ENCODE data around the gene LRCH1.

The LRCH1 gene

DNA sequence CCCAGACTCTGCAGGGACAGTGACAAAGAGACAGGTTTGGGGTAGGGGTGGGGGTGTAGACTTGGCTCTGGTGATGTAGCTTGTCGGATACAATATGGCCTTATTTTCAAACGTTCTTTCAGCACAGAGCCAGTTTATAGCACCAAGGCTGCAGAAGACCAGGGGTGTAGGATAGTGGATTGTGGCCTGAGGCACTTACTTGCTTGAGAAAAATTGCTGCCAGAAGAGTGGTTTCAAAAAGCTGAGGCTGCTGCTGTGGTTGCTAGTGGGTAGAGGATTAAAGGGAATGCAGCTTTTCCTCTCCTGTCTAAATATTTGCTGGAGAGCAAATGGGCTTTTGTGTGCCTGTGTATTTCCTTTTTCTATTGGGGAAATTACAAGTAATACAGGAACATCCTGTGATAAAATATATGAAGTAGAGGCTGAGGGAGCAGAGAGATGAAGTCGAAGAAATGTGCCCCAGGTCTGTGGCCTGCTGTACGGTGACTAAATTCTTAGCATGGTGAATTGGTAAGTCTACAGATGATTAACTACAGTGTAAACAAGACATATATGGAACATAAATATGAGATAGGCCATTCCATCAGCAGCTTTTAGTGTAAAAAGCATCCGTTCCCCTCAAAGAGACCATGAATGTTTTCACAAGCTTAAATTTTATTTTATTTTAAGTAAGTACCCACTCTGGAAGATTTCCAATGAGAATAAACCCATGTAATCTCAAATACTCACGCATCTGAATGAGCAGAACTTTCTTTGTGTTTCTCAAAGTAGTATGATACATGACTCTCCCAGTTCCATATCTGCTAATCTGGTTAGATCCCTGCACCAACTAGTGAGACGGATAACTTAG, 112.9 kb downstream of the LRCH1 start:
- Mint-ChIP-seq H3K4me1 (peaks cover 51% of the 10 kb centered on the region), H3K4me3 (peak overlapping the region; percentile 51), H3K27ac (ENCODE audit: low read depth) (peak overlapping the region; percentile 84), H3K27me3 (no peaks in the 10 kb centered on the region), H3K36me3 (ENCODE audit: insufficient read depth) (peaks cover 4% of the 10 kb centered on the region), H3K9me3 (no peaks in the 10 kb centered on the region)
- DNase-seq (ENCODE audit: low spot score in 2 of 2) (no peak), ATAC-seq (replicated peaks; ENCODE audit: extremely low read depth, poor library complexity, severe bottlenecking) (no peak)

DNA sequence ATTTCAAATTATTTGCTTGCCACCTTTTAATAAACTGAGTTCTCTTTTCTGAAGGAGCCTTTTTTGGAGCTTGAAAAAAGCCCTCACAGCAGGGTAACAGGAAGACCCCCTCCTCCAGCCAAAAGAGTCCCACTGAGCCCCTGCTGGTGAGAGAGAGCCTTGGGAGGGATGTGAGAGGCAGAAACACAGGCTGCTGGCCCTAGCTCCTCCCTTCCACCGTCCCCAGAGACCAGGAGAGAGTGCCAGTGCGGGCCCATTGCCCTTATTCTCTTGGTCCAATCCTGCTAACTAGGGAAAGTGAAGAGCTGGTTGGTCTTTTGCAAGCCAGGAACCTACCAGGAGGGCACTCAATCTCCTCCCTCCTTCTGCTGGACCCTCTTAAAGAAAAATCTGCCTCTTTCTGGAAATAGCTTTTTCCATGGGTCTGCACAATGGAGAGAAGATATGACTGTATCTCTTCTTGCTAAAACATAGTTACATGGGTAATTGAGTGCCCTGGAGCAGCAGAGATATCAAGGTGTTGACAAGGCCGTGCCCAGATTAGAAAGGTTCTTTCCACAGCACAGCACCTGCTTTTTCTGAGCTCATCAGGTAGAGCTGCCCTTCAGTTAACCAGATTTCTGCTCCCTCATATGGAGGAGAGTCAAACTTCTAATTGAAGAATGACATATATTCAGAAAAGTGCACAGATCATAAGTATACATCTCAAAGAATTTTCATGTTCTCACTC, 113.9 kb downstream of the LRCH1 start:
- peak overlapping the region; percentile 84 for H3K27ac Mint-ChIP-seq (ENCODE audit: low read depth)
- peaks cover 4% of the 10 kb centered on the region for H3K36me3 Mint-ChIP-seq (ENCODE audit: insufficient read depth)
- DNase-seq (ENCODE audit: low spot score in 2 of 2), result no peak
- H3K27me3 Mint-ChIP-seq, result no peaks in the 10 kb centered on the region
- no peak for ATAC-seq (replicated peaks; ENCODE audit: extremely low read depth, poor library complexity, severe bottlenecking)
- peak overlapping the region; percentile 71 for H3K4me3 Mint-ChIP-seq
- no peaks in the 10 kb centered on the region for H3K9me3 Mint-ChIP-seq
- H3K4me1 Mint-ChIP-seq, result peaks cover 55% of the 10 kb centered on the region

DNA sequence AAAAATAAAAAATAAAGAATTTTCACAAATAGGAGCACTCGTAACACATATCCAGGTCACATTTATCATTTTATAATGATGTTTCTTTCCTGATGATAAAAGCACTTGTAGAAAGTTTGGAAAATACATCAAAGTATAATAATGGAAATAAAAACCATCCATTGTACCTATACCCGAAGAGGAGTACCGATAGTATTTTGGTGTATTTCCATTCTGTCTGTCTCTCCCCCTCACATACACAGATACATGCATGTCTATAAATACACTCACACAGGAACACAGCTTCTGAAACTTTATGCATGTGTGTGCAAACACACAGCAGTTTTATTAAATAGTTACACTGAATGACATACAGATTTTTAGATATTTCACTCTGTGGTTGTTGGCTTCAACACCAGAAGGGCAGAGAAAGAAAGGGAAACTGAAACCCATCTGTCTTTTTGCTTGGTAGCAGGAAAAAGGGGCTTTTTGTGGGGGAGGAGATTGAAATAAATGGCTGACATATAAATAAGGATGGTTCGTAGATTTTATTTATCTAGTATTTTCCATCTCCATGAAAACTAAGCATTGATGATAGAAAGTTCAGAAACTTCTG, 114.8 kb downstream of the LRCH1 start:
- ATAC-seq (replicated peaks; ENCODE audit: extremely low read depth, poor library complexity, severe bottlenecking) (peak; percentile 85), DNase-seq (ENCODE audit: low spot score in 2 of 2) (no peak)
- no peaks in the 10 kb centered on the region for H3K27me3 Mint-ChIP-seq
- H3K9me3 Mint-ChIP-seq, result no peaks in the 10 kb centered on the region
- peak overlapping the region; percentile 84 for H3K27ac Mint-ChIP-seq (ENCODE audit: low read depth)
- peak overlapping the region; percentile 71 for H3K4me3 Mint-ChIP-seq
- peaks cover 55% of the 10 kb centered on the region for H3K4me1 Mint-ChIP-seq
- H3K36me3 Mint-ChIP-seq (ENCODE audit: insufficient read depth), result peaks cover 4% of the 10 kb centered on the region

DNA sequence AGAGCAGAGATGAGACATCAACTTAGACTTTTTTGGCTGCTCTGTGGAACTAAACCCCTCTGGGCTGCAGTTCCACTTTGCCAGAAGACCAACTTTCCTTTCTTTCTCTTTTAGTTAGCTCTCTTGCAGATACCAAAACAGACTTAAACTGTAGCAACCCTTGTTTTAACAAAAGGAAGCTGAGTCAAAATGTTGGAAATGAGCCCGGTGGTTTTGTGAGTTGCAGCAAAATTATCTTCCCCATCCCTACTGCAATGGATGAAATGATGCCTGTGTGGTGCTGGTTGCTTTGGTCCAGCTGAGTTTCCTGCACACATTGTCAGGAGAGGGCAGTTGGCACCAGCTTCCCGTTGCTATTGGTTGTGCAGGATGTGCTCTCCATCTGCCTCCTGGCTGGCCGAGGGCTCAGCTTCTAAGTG, 115.3 kb downstream of the LRCH1 start:
- H3K27me3 Mint-ChIP-seq, result no peaks in the 10 kb centered on the region
- H3K36me3 Mint-ChIP-seq (ENCODE audit: insufficient read depth), result peaks cover 3% of the 10 kb centered on the region
- H3K4me1 Mint-ChIP-seq, result peaks cover 51% of the 10 kb centered on the region
- DNase-seq (ENCODE audit: low spot score in 2 of 2) (no peak), ATAC-seq (replicated peaks; ENCODE audit: extremely low read depth, poor library complexity, severe bottlenecking) (peak; percentile 41)
- H3K9me3 Mint-ChIP-seq, result no peaks in the 10 kb centered on the region
- H3K4me3 Mint-ChIP-seq, result peak overlapping the region; percentile 71
- peak overlapping the region; percentile 84 for H3K27ac Mint-ChIP-seq (ENCODE audit: low read depth)

DNA sequence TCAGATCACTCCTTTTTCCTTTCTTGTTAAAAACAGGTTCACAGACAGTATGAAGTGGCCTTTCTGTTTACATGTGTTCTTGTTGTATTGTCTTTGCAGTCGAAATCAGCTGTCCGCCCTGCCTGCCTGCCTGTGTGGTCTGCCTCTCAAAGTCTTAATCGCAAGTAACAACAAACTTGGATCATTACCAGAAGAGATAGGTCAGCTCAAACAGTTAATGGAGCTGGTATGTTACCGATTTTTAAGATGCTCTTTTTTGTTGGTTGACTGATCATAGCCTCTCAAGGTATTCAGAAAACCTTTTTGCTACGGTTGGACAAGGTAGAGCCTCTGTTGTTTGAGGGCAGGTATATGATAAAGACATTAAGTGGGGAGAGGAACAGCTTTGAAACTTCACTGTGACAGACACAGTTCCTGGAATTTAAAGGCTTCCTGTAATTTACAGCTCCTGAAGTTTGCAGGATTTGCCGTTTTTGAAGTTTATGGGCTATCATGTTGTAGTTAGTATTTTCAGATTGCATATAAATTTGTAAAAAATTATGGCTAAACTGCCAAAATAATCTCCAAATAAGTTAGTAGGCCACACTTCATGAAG, 116.1 kb downstream of the LRCH1 start:
- Mint-ChIP-seq H3K27me3 (no peaks in the 10 kb centered on the region), H3K4me3 (peak overlapping the region; percentile 71), H3K36me3 (ENCODE audit: insufficient read depth) (peaks cover 3% of the 10 kb centered on the region), H3K4me1 (peaks cover 49% of the 10 kb centered on the region), H3K9me3 (no peaks in the 10 kb centered on the region), H3K27ac (ENCODE audit: low read depth) (peak overlapping the region; percentile 11)
- DNase-seq (ENCODE audit: low spot score in 2 of 2) (no peak), ATAC-seq (replicated peaks; ENCODE audit: extremely low read depth, poor library complexity, severe bottlenecking) (no peak)

DNA sequence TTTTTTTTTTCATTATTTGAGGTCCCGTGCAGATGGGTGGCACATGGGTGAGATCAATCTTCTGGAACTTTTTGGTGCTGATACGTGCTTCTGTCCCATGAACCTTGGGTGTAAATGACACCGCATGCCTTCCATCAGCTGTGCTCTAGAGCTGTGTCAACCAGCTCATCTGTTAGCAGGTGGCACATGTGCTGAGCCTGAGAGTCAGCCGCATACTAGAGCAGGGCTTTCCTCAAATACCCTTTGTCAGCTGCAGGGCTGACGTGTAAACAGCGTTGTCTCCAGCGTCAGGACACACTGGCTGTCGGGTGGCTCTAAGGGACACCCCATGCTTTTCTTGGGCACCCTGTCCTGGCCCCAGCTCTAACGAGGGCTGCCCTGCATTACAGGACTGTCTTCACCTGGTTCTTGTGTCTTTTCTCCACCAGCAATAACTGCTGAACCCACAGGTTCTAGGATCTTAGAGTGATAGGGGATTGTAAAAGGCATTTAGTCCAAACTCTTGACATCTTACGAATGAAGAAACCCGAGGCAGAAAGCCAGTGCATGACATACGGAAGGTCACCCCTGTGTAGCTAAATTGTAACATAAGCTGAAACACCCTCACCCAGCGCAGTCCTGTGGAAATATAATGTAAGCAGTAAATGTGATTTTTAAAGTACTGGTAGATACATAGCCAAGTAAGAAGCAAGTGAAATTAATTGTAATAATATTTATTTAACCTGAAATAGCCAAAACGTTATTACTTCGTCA, 119.5 kb downstream of the LRCH1 start:
- no peak overlapping the region for H3K4me3 Mint-ChIP-seq
- no peaks in the 10 kb centered on the region for H3K27me3 Mint-ChIP-seq
- no peak overlapping the region for H3K27ac Mint-ChIP-seq (ENCODE audit: low read depth)
- ATAC-seq (replicated peaks; ENCODE audit: extremely low read depth, poor library complexity, severe bottlenecking) (no peak), DNase-seq (ENCODE audit: low spot score in 2 of 2) (no peak)
- no peaks in the 10 kb centered on the region for H3K9me3 Mint-ChIP-seq
- H3K4me1 Mint-ChIP-seq, result peaks cover 24% of the 10 kb centered on the region
- peaks cover 1% of the 10 kb centered on the region for H3K36me3 Mint-ChIP-seq (ENCODE audit: insufficient read depth)

DNA sequence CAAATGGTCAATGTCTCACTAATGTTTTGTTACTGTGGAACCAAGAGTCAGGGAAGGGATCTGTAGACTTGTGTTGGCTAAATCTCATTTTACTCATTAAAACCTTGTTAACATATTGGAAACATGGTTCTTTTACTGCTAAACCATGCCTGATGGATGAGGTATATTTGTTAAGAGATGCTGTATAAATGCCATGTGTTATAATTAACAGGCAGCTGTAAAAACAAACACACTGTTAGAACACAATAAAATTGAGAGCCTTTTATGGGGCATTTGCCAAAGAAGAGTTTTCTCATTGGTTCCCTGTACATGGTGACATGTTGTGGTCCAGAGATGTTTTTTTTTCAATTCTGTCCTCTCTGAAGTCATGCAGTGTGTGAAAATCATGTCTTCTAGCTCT, 122.0 kb downstream of the LRCH1 start:
- Mint-ChIP-seq H3K4me1 (peaks cover 8% of the 10 kb centered on the region), H3K27me3 (no peaks in the 10 kb centered on the region), H3K4me3 (no peak overlapping the region), H3K27ac (ENCODE audit: low read depth) (no peak overlapping the region), H3K9me3 (no peaks in the 10 kb centered on the region), H3K36me3 (ENCODE audit: insufficient read depth) (no peaks in the 10 kb centered on the region)
- DNase-seq (ENCODE audit: low spot score in 2 of 2), result no peak
- no peak for ATAC-seq (replicated peaks; ENCODE audit: extremely low read depth, poor library complexity, severe bottlenecking)

DNA sequence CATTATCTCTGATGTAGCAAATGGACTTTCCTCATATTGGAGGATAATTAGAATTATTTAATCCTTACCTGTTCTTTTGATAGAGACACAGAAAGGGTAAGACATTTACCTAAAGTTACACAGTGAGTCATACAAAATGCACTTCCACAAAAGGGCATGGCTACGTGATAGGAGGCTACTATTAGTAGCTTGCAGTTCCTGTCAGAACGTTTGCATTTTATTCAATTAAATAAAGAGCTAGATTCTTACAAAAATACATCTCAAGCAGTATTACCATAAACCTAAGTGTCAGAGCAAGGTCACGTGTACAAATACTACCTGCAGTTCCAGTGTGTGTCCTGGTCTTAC, 123.4 kb downstream of the LRCH1 start:
- Mint-ChIP-seq H3K4me1 (no peaks in the 10 kb centered on the region), H3K27ac (ENCODE audit: low read depth) (no peak overlapping the region), H3K9me3 (no peaks in the 10 kb centered on the region), H3K4me3 (no peak overlapping the region), H3K27me3 (no peaks in the 10 kb centered on the region), H3K36me3 (ENCODE audit: insufficient read depth) (no peaks in the 10 kb centered on the region)
- ATAC-seq (replicated peaks; ENCODE audit: extremely low read depth, poor library complexity, severe bottlenecking), result no peak
- no peak for DNase-seq (ENCODE audit: low spot score in 2 of 2)

DNA sequence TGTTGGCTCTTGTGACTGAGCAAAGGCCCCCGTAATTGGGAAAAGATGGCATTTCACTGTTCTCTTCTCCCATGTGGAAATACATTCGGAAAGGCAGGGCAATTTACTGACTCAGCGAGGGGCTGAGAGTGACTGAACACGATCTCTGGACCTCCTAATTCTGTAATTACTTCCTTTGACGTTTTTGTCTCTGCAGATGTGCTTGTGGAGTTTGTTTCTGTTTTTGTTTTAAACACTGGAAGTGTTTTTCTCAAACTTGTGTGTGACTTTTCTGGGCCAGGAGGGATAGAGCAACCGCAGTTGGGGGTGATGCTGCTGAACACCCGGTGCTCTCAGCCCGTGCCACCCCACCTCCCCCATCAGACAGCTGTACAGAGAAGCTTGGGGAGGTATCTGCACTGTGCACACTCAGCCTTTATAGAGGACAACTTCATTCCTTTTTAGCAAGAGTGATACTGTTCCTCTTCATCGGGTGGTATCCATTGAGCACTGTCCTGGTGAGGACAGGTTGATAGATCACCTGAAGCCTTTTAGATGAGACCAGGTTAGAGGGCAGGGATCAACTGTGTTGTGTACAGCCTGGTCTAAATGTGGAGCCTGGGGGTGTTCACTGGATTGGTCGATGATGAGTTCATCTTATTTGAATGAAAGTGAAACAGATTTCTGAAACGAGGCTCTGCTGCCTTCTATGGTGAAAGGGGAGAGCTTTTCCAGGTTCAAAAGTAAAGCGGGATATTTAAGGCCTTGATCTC, 126.6 kb downstream of the LRCH1 start:
- H3K27me3 Mint-ChIP-seq, result no peaks in the 10 kb centered on the region
- peaks cover 6% of the 10 kb centered on the region for H3K4me1 Mint-ChIP-seq
- H3K9me3 Mint-ChIP-seq, result no peaks in the 10 kb centered on the region
- peaks cover 4% of the 10 kb centered on the region for H3K36me3 Mint-ChIP-seq (ENCODE audit: insufficient read depth)
- H3K27ac Mint-ChIP-seq (ENCODE audit: low read depth), result no peak overlapping the region
- ATAC-seq (replicated peaks; ENCODE audit: extremely low read depth, poor library complexity, severe bottlenecking), result peak; percentile 93
- H3K4me3 Mint-ChIP-seq, result no peak overlapping the region
- peak; percentile 17 to 38 for DNase-seq (ENCODE audit: low spot score in 2 of 2)

DNA sequence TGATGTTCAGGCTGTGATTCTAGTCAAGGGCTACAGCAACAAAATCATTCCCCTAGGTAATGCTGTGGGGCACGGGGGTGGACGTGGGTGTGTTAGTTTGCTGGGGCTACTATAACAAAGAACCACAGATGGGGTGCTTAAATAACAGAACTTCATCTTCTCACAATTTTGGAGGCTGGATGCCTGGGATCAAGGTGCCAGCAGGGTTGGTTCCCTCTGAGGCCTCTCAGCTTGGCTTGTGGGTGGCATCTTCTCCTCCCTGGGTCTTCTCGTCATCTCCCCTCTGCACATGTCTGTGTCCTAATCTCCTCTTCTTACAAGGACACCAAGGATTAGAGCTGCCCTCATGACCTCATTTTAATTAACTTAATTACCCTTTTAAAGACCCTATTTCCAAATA, 129.0 kb downstream of the LRCH1 start:
- no peak overlapping the region for H3K4me3 Mint-ChIP-seq
- no peaks in the 10 kb centered on the region for H3K9me3 Mint-ChIP-seq
- H3K27ac Mint-ChIP-seq (ENCODE audit: low read depth), result no peak overlapping the region
- ATAC-seq (replicated peaks; ENCODE audit: extremely low read depth, poor library complexity, severe bottlenecking) (no peak), DNase-seq (ENCODE audit: low spot score in 2 of 2) (no peak)
- peaks cover 12% of the 10 kb centered on the region for H3K4me1 Mint-ChIP-seq
- H3K36me3 Mint-ChIP-seq (ENCODE audit: insufficient read depth), result peaks cover 8% of the 10 kb centered on the region
- H3K27me3 Mint-ChIP-seq, result no peaks in the 10 kb centered on the region

DNA sequence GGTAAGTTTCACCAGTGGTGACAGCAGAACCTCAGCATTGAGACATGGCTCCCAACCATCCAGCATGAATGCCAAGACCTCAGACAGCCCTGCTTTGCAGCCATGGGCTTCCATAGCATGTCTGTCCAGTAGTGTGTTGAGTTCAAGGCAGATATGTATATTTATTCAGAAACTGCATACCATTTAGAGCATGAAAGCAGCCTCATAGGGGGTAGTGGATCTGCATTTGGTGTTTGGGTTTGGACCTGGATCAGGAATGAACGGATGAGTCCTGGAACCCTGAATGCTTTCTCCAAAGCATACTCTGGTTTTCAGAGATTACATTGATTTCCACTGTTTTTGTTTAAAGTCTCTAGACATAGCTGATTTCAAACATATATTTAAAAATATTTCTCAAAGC, 129.7 kb downstream of the LRCH1 start:
- ATAC-seq (replicated peaks; ENCODE audit: extremely low read depth, poor library complexity, severe bottlenecking) (no peak), DNase-seq (ENCODE audit: low spot score in 2 of 2) (no peak)
- Mint-ChIP-seq H3K36me3 (ENCODE audit: insufficient read depth) (peaks cover 10% of the 10 kb centered on the region), H3K4me3 (no peak overlapping the region), H3K27ac (ENCODE audit: low read depth) (no peak overlapping the region), H3K4me1 (peaks cover 12% of the 10 kb centered on the region), H3K9me3 (no peaks in the 10 kb centered on the region), H3K27me3 (no peaks in the 10 kb centered on the region)

Data from central memory CD8-positive, alpha-beta T cell (primary cell).